OCI-LY7 (cell line): ENCODE measurements around the gene BBC3. TPM values are rescaled to one million over a fixed set of nuclear protein-coding genes. Genes with fewer than 3 reads are reported as not detected.
A peak's percentile ranks its signal among the peaks of the same experiment; 100 is the strongest.

Source experiments
- BruUV-seq: library from RNA; stranded (reverse); fragments of 400-500 nt; replicated peaks from 2 replicates; lab custom pipeline; 2021; lab: Mats Ljungman, UMichigan
- CTCF ChIA-PET: fragments of 300-600 bp; sonication (Branson Sonifier 250); formaldehyde crosslinking; loops from one replicate; lab custom pipeline; 2022; ENCODE audit warnings: antibody characterized with exemption; ENCODE audit not compliant: unreplicated experiment; lab: Charles Lee
- POLR2A ChIA-PET: fragments of 300-600 bp; sonication (Branson Sonifier 250); formaldehyde crosslinking; loops from one replicate; lab custom pipeline; 2022; ENCODE audit warnings: antibody characterized with exemption; lab: Charles Lee
- DNase-seq: peaks from one replicate; pipeline ENCODE4 v3.0.0-alpha.2; 2015; ENCODE audit warnings: low spot score
- H2AFZ ChIP-seq: fragments of 200-600 bp; sonication (generic), shearing (Covaris generic); 2 replicates; pipeline ENCODE4 v1.6.1; 2014; ENCODE audit warnings: mild to moderate bottlenecking, antibody characterized with exemption, low read length, moderate library complexity
- H3K27ac ChIP-seq: fragments of 200-600 bp; sonication (generic); 2 replicates; pipeline ENCODE4 v1.5.1; 2014; ENCODE audit warnings: mixed run types, low read depth, mild to moderate bottlenecking, moderate library complexity, low read length, inconsistent platforms; ENCODE audit not compliant: poor library complexity, severe bottlenecking
- H3K36me3 ChIP-seq: fragments of 200-600 bp; sonication (generic); 2 replicates; pipeline ENCODE4 v1.6.1; 2014; ENCODE audit warnings: mild to moderate bottlenecking, antibody characterized with exemption, low read length, moderate library complexity, mixed read lengths; ENCODE audit not compliant: insufficient read depth
- H3K4me1 ChIP-seq: fragments of 200-600 bp; sonication (generic); 2 replicates; pipeline ENCODE4 v1.5.1; 2014; ENCODE audit warnings: mild to moderate bottlenecking, low read length; ENCODE audit not compliant: insufficient read depth, poor library complexity, severe bottlenecking
- H3K4me2 ChIP-seq: fragments of 200-600 bp; sonication (generic); 2 replicates; pipeline ENCODE4 v1.6.1; 2014; ENCODE audit warnings: mild to moderate bottlenecking, low read length
- H3K4me3 ChIP-seq: fragments of 200-600 bp; sonication (generic); 2 replicates; pipeline ENCODE4 v1.5.1; 2014; ENCODE audit warnings: mild to moderate bottlenecking, low read depth, low read length; ENCODE audit not compliant: poor library complexity, severe bottlenecking
- H3K79me2 ChIP-seq: fragments of 200-600 bp; sonication (generic); 2 replicates; pipeline ENCODE4 v1.6.1; 2016; ENCODE audit warnings: low read depth, mild to moderate bottlenecking, low read length, moderate library complexity, mixed read lengths; ENCODE audit not compliant: insufficient read depth
- H3K9me2 ChIP-seq: fragments of 200-600 bp; sonication (generic); 2 replicates; pipeline ENCODE4 v1.6.1; 2016; ENCODE audit warnings: mild to moderate bottlenecking, low read length, mixed read lengths; ENCODE audit not compliant: insufficient read depth
- H3K9me3 ChIP-seq: fragments of 200-600 bp; sonication (generic); 2 replicates; pipeline ENCODE4 v1.6.1; 2014; ENCODE audit warnings: mild to moderate bottlenecking, mixed run types, low read length, mixed read lengths
- H4K20me1 ChIP-seq: fragments of 200-600 bp; sonication (generic); 2 replicates; pipeline ENCODE4 v1.6.1; 2014; ENCODE audit warnings: mild to moderate bottlenecking, antibody characterized with exemption, low read length, moderate library complexity, mixed read lengths; ENCODE audit not compliant: insufficient read depth
- CTCF ChIP-seq: fragments of 200-600 bp; sonication (generic); conservative IDR thresholded peaks from 2 replicates; pipeline ENCODE4 v1.5.1; 2014; ENCODE audit warnings: mild to moderate bottlenecking, antibody characterized with exemption, low read length, moderate library complexity, mixed read lengths
- EZH2phosphoT487 ChIP-seq: fragments of 200-600 bp; sonication (generic); IDR thresholded peaks from 2 replicates; pipeline ENCODE4 v1.6.1; 2018; ENCODE audit warnings: low read depth, borderline replicate concordance, mild to moderate bottlenecking, mixed run types, antibody characterized with exemption, low read length, moderate library complexity, mixed read lengths
- intact Hi-C: fragments of 100-400 bp; cut with micrococcal nuclease; formaldehyde crosslinking; loops from one replicate; pipeline ENCODE4 v1.10.0; 2022; ENCODE audit not compliant: unreplicated experiment
- total RNA-seq, 2 experiments: library from RNA; depleted of rRNA in 1 of 2; stranded (reverse); fragments of >200 nt in 1 of 2; shearing (Covaris generic) in 1 of 2; gene quantifications; 2 replicates each; pipeline ENCODE4 v1.2.3, GENCODE V29; 2014 to 2022

The BBC3 gene
- total RNA-seq, 2 experiments from 2014 or later = 8.9 to 10.5 TPM

GRCh38 chr19:47240556-47240955 lies 9.6 kb upstream of the BBC3 start:
- BruUV-seq = no TSS peak
- Histone ChIP-seq H3K79me2 (no peaks in the 10 kb centered on the region), H3K36me3 (no peaks in the 10 kb centered on the region), H3K4me1 (peaks cover 61% of the 10 kb centered on the region), H3K9me3 (no peaks in the 10 kb centered on the region), H3K27ac (no peak overlapping the region), H3K9me2 (no peaks in the 10 kb centered on the region), H4K20me1 (no peaks in the 10 kb centered on the region), H3K4me3 (no peak overlapping the region), H3K4me2 (peak overlapping the region; percentile 37), H2AFZ (no peak overlapping the region)
- intact Hi-C loops = no loop called here
- ChIA-PET CTCF (no interaction called here), POLR2A (interaction anchor here (0.7 kb wide), 1 partner anchor 192 kb away, joined by 3 read pairs; no protein-coding TSS in a partner anchor)
- no peak for DNase-seq
- TF ChIP-seq CTCF = no peak
- no peak for TF ChIP-seq EZH2phosphoT487

DNA sequence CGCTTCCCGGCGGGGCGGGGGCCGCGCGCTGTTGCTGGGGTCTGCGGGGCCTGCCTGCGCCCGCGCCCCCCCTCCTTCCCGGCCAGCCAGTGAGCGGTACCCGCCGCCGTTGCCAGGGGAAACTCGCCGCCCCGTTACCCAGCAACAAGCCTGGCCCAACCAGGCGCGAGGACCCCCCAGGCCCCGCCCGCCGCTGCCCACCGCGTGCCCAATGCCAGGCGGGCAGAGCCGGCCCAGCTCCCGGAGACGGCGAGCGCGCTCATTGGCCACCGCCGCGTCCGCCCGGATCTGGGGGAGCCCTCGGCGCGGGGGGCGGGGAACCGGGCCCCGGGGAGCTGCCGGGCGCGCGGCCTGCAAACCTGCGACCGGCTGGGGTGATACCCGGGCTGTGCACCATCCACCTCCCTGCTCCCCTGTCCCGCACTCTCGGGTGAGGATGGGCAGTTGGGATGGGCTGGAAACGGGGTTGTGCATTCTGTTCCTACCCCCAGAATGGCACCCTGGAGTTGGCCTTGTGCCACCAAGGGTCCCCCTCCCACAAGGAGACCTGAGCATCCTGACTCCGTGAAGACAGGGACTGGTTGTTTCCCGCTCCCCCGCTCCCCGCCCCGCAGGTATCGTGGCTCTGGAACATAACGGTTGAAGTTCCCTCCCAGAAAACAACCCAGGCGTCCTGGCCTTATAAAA lies 8.8 kb upstream of the BBC3 start:
- DNase-seq = no peak
- BruUV-seq = no TSS peak
- no peak for TF ChIP-seq CTCF
- TF ChIP-seq EZH2phosphoT487 = no peak
- Histone ChIP-seq H3K9me3 (no peaks in the 10 kb centered on the region), H3K36me3 (no peaks in the 10 kb centered on the region), H3K79me2 (no peaks in the 10 kb centered on the region), H2AFZ (no peak overlapping the region; the same call in 1 of the 2 replicates), H3K27ac (no peak overlapping the region), H3K4me2 (peak overlapping the region; percentile 37), H4K20me1 (no peaks in the 10 kb centered on the region), H3K4me1 (peaks cover 58% of the 10 kb centered on the region), H3K9me2 (no peaks in the 10 kb centered on the region), H3K4me3 (peak overlapping the region; percentile 10)
- CTCF ChIA-PET = no interaction called here
- intact Hi-C loops = no loop called here
- POLR2A ChIA-PET = interaction anchor here (1.3 kb wide), 1 partner anchor 14 kb away, joined by 3 read pairs; no protein-coding TSS in a partner anchor

GRCh38 chr19:47239152-47239551 lies 8.2 kb upstream of the BBC3 start:
- POLR2A ChIA-PET = interaction anchor here (1.3 kb wide), 1 partner anchor 14 kb away, joined by 3 read pairs; no protein-coding TSS in a partner anchor

More at GRCh38 chr19:47239152-47239551, 8.2 kb upstream of the BBC3 start:
- peaks cover 55% of the 10 kb centered on the region for H3K4me1 ChIP-seq
- TF ChIP-seq EZH2phosphoT487 (no peak), CTCF (no peak)
- intact Hi-C loops = no loop called here
- no peak overlapping the region for H3K27ac ChIP-seq
- H3K79me2 ChIP-seq = no peaks in the 10 kb centered on the region
- no peak overlapping the region for H3K4me3 ChIP-seq
- H3K4me2 ChIP-seq = peak overlapping the region; percentile 37; the same call in 1 of the 2 replicates
- H3K9me2 ChIP-seq = no peaks in the 10 kb centered on the region
- no TSS peak for BruUV-seq
- no peaks in the 10 kb centered on the region for H3K36me3 ChIP-seq
- H2AFZ ChIP-seq = no peak overlapping the region
- DNase-seq = peak; percentile 36
- H4K20me1 ChIP-seq = no peaks in the 10 kb centered on the region
- CTCF ChIA-PET = no interaction called here
- H3K9me3 ChIP-seq = no peaks in the 10 kb centered on the region
